ENCODE measurements around the gene CFAP70. TPM values are rescaled to one million over a fixed set of nuclear protein-coding genes. Genes with fewer than 3 reads are reported as not detected.

Gene CFAP70
- total RNA-seq, 4 donors from 2014 or later = 1.1 to 1.8 (median 1.2) TPM

DNA sequence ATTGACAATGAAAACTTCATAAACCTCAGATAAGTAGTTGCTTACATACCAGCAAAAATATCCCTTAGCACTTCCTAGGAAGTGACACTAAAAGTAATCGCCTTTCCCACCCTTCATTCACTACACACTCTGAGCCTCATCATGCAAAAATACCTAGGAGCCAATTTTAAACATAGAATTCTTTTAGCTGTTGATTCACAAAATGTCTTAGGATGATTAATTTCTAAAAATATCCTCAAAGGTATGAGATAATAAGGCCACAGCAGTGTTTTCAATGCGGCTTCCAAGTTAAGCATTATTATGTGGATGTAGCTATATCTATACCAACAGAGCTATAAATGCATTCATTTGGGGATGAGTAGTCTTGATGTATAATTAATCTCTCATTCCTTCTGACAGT, 124.8 kb downstream of the CFAP70 start:
- no peak overlapping the region for H3K4me3 ChIP-seq
- TF ChIP-seq POLR2AphosphoS5 (IDR thresholded peaks at IDR 0.05) (no peak), POLR2A (IDR thresholded peaks at IDR 0.05) (no peak), CTCF (IDR thresholded peaks at IDR 0.05) (no peak)
- WGBS, 2 donors (ENCODE audit: low coverage in 1 of 2) = 75 to 95% methylated on average over 2 of the region's 2 CpGs
- ATAC-seq = no peak
- no peak overlapping the region for H3K27ac ChIP-seq
- H3K4me1 ChIP-seq = no peaks in the 10 kb centered on the region
- H3K27me3 ChIP-seq = no peaks in the 10 kb centered on the region
- peaks cover 0 to 94% of the 10 kb centered on the region in 2 donors for H3K36me3 ChIP-seq
- no peaks in the 10 kb centered on the region for H3K9me3 ChIP-seq

GRCh38 chr10:73232887-73233286, 125.8 kb downstream of the CFAP70 start:
- Histone ChIP-seq H3K27ac (no peak overlapping the region), H3K36me3 (peaks cover 0 to 87% of the 10 kb centered on the region in 2 donors), H3K9me3 (no peaks in the 10 kb centered on the region), H3K4me3 (no peak overlapping the region), H3K27me3 (no peaks in the 10 kb centered on the region), H3K4me1 (no peaks in the 10 kb centered on the region)
- no peak for TF ChIP-seq POLR2A (IDR thresholded peaks at IDR 0.05)
- TF ChIP-seq POLR2AphosphoS5 (IDR thresholded peaks at IDR 0.05) = no peak
- no peak for TF ChIP-seq EP300 (IDR thresholded peaks at IDR 0.05)
- TF ChIP-seq CTCF (IDR thresholded peaks at IDR 0.05) = no peak
- ATAC-seq = no peak
- 88 to 92% methylated on average over 5 to 8 of the region's 8 CpGs for WGBS, 2 donors (ENCODE audit: low coverage in 1 of 2)

DNA sequence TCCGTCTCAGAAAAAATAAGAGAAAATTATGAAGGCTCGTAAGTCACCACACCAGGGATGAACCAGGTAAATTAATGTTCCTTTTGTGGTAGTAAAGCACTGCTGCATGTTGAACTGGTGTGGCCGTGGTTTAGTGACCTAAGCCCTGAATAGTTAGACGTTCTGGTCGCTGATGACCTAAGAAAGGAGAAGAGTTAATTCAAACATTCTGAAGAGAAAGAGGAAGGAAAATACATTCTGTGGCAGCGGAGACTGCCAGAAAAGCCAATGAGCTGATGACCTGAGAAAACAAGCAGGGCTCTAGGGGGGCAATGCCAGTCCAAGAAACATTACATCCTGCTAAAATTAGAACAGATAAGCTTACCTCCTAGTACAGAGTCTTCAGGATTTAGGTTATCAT, 129.1 kb downstream of the CFAP70 start:
- H3K4me1 ChIP-seq = no peaks in the 10 kb centered on the region
- ATAC-seq = no peak
- H3K27me3 ChIP-seq = no peaks in the 10 kb centered on the region
- H3K4me3 ChIP-seq = no peak overlapping the region
- H3K27ac ChIP-seq = no peak overlapping the region
- TF ChIP-seq POLR2AphosphoS5 (IDR thresholded peaks at IDR 0.05) = no peak
- TF ChIP-seq POLR2A (IDR thresholded peaks at IDR 0.05) = no peak
- no peak for TF ChIP-seq EP300 (IDR thresholded peaks at IDR 0.05)
- TF ChIP-seq CTCF (IDR thresholded peaks at IDR 0.05) = no peak
- peaks cover 0 to 60% of the 10 kb centered on the region in 2 donors for H3K36me3 ChIP-seq
- WGBS, 2 donors (ENCODE audit: low coverage in 1 of 2) = 79 to 88% methylated on average over 4 to 6 of the region's 6 CpGs
- H3K9me3 ChIP-seq = no peaks in the 10 kb centered on the region

GRCh38 chr10:73228247-73228646, 130.4 kb downstream of the CFAP70 start:
- ATAC-seq = no peak
- Histone ChIP-seq H3K36me3 (peaks cover 0 to 47% of the 10 kb centered on the region in 2 donors), H3K4me3 (no peak overlapping the region), H3K27ac (no peak overlapping the region), H3K9me3 (no peaks in the 10 kb centered on the region), H3K27me3 (no peaks in the 10 kb centered on the region), H3K4me1 (no peaks in the 10 kb centered on the region)
- WGBS, 2 donors (ENCODE audit: low coverage in 1 of 2) = 68 to 80% methylated on average over 2 to 3 of the region's 3 CpGs
- TF ChIP-seq CTCF (IDR thresholded peaks at IDR 0.05) = no peak
- no peak for TF ChIP-seq EP300 (IDR thresholded peaks at IDR 0.05)
- no peak for TF ChIP-seq POLR2AphosphoS5 (IDR thresholded peaks at IDR 0.05)
- no peak for TF ChIP-seq POLR2A (IDR thresholded peaks at IDR 0.05)

DNA sequence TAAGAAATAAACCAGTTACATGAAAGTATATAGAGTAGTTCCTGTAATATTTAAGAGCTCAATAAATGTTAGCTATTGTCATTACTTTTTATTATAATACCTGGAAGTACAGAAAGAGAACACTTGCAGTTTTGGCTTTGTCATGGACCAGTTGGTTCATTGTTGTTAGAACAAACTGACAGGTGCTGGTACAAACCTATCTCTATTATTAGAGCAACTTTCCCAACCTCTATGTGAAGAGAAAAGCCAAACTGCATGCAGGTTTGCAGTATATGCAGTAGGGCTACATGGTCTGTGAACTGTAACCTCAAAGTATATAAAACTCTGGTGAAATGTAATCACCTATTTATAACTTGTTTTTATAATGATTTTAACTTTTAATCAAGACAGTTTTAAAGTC, 132.0 kb downstream of the CFAP70 start:
- H3K36me3 ChIP-seq = peaks cover 0 to 31% of the 10 kb centered on the region in 2 donors
- H3K4me3 ChIP-seq = no peak overlapping the region
- no peaks in the 10 kb centered on the region for H3K27me3 ChIP-seq
- no peaks in the 10 kb centered on the region for H3K4me1 ChIP-seq
- ATAC-seq = no peak
- no peak for TF ChIP-seq CTCF (IDR thresholded peaks at IDR 0.05)
- no peak overlapping the region for H3K27ac ChIP-seq
- H3K9me3 ChIP-seq = no peaks in the 10 kb centered on the region

Data from gastroesophageal sphincter (tissue), 4 donors.